ENCODE data around the gene CRACDL. TPM values are rescaled to one million over a fixed set of nuclear protein-coding genes. Genes with fewer than 3 reads are reported as not detected.

The CRACDL gene
- total RNA-seq, 1 experiment from 2014 or later, result 2.4 TPM

DNA sequence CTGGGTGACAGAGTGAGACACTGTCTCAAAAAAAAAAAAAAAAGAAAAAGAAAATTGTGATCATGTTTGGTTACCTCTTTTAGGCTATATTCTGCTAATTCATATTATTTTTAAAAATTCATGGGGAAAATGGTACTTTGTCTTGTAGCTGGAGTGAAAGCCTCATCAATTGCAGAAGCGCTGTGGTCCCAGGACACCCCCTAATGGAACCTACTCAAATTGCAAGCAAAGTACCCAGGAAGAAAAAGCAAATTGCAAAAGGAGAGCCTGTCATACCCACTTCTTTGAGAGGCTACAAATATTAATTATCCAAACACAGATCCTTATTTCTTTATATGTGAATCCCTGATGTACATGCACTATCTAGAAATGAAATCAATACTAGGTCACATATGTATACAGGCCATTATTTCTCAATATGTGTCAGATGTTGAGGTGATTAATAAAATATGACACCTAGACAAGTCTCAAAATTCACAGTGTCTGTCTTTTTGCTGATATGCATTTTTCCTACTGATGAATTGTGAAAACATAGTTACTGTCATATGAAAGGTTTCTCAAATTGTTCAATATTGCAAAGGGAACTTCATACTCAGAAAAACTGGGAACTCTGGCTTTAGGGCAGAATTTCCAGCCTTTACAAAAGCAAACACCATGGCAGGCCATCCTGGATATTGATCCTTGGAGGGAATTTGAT is 12.6 kb downstream of the CRACDL start:
- Histone ChIP-seq H3K36me3 (ENCODE audit: control insufficient read depth, insufficient read depth, low read length) (no peaks in the 10 kb centered on the region), H3K9me3 (ENCODE audit: control insufficient read depth, insufficient read depth, low read depth, low read length) (no peaks in the 10 kb centered on the region), H3K4me3 (ENCODE audit: low read depth in 2 of 2, low read length in 2 of 2) (no peak overlapping the region), H3K27ac (ENCODE audit: low read length) (no peak overlapping the region), H3K27me3 (ENCODE audit: control insufficient read depth, insufficient read depth, low read length) (no peaks in the 10 kb centered on the region), H3K4me1 (ENCODE audit: control insufficient read depth, insufficient read depth, low read length) (no peaks in the 10 kb centered on the region; the same call in 1 of the 2 replicates)
- no peak for DNase-seq (ENCODE audit: low read depth, low spot score)
- no TSS peak for BruUV-seq (replicated peaks)
- in situ Hi-C loops (cut with HindIII; ENCODE audit: low pct_unique_long_range_greater_than_20kb, low sequenced_read_pairs), result no loop called here
- intact Hi-C loops (cut with micrococcal nuclease; ENCODE audit: unreplicated experiment), result no loop called here
- ChIA-PET POLR2A (no interaction called here), CTCF (no interaction called here)
- TF ChIP-seq, protein P1, sequence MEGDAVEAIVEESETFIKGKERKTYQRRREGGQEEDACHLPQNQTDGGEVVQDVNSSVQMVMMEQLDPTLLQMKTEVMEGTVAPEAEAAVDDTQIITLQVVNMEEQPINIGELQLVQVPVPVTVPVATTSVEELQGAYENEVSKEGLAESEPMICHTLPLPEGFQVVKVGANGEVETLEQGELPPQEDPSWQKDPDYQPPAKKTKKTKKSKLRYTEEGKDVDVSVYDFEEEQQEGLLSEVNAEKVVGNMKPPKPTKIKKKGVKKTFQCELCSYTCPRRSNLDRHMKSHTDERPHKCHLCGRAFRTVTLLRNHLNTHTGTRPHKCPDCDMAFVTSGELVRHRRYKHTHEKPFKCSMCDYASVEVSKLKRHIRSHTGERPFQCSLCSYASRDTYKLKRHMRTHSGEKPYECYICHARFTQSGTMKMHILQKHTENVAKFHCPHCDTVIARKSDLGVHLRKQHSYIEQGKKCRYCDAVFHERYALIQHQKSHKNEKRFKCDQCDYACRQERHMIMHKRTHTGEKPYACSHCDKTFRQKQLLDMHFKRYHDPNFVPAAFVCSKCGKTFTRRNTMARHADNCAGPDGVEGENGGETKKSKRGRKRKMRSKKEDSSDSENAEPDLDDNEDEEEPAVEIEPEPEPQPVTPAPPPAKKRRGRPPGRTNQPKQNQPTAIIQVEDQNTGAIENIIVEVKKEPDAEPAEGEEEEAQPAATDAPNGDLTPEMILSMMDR (IDR thresholded peaks at IDR 0.05), result no peak
- TF ChIP-seq POLR2AphosphoS5 (IDR thresholded peaks at IDR 0.05; ENCODE audit: low read depth, low read length), result no peak
- no peak for ATAC-seq

DNA sequence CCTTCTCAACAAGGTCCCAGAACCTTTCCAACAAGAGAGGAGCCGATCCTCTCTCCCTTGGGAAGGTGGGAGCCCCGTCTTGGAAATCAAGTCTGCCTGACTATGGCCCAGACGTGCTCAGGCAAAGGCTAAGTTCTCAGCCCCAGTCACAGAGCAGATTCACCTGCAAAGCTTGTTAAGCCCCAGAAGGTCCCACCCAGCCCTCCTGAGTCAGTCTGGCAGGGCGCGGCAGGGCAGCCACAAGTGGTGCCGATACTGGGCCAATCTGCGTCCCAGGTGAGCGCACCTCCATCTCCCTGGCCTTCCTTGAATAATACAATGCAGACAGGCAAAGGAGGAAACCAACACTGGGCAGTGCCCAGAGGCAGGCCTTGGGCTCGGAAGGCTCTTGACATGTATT is 15.0 kb downstream of the CRACDL start:
- no peak; the same call in 1 of the 2 replicates for ATAC-seq
- H3K27me3 ChIP-seq (ENCODE audit: control insufficient read depth, insufficient read depth, low read length), result no peaks in the 10 kb centered on the region
- ChIA-PET CTCF (no interaction called here), POLR2A (no interaction called here)
- no peak overlapping the region for H3K27ac ChIP-seq (ENCODE audit: low read length)
- TF ChIP-seq, protein P2, sequence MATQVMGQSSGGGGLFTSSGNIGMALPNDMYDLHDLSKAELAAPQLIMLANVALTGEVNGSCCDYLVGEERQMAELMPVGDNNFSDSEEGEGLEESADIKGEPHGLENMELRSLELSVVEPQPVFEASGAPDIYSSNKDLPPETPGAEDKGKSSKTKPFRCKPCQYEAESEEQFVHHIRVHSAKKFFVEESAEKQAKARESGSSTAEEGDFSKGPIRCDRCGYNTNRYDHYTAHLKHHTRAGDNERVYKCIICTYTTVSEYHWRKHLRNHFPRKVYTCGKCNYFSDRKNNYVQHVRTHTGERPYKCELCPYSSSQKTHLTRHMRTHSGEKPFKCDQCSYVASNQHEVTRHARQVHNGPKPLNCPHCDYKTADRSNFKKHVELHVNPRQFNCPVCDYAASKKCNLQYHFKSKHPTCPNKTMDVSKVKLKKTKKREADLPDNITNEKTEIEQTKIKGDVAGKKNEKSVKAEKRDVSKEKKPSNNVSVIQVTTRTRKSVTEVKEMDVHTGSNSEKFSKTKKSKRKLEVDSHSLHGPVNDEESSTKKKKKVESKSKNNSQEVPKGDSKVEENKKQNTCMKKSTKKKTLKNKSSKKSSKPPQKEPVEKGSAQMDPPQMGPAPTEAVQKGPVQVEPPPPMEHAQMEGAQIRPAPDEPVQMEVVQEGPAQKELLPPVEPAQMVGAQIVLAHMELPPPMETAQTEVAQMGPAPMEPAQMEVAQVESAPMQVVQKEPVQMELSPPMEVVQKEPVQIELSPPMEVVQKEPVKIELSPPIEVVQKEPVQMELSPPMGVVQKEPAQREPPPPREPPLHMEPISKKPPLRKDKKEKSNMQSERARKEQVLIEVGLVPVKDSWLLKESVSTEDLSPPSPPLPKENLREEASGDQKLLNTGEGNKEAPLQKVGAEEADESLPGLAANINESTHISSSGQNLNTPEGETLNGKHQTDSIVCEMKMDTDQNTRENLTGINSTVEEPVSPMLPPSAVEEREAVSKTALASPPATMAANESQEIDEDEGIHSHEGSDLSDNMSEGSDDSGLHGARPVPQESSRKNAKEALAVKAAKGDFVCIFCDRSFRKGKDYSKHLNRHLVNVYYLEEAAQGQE (IDR thresholded peaks at IDR 0.05; ENCODE audit: insufficient read depth in 1 of 2, low read depth in 2 of 2, low read length in 1 of 2), result no peak
- no peak for TF ChIP-seq POLR2AphosphoS5 (IDR thresholded peaks at IDR 0.05; ENCODE audit: low read depth, low read length)
- no peak for TF ChIP-seq TCF7L2 (IDR thresholded peaks at IDR 0.05; ENCODE audit: low read depth, low read length)
- TF ChIP-seq, protein P1 (IDR thresholded peaks at IDR 0.05), result no peak
- no peak for TF ChIP-seq SIN3A (IDR thresholded peaks at IDR 0.05; ENCODE audit: borderline replicate concordance, insufficient read depth, low read depth, low read length)
- no peak overlapping the region for H3K4me3 ChIP-seq (ENCODE audit: low read depth in 2 of 2, low read length in 2 of 2)
- intact Hi-C loops (cut with micrococcal nuclease; ENCODE audit: unreplicated experiment), result no loop called here
- no TSS peak for BruUV-seq (replicated peaks)
- no peaks in the 10 kb centered on the region for H3K9me3 ChIP-seq (ENCODE audit: control insufficient read depth, insufficient read depth, low read depth, low read length)
- H3K36me3 ChIP-seq (ENCODE audit: control insufficient read depth, insufficient read depth, low read length), result no peaks in the 10 kb centered on the region
- DNase-seq (ENCODE audit: low read depth, low spot score), result no peak
- in situ Hi-C loops (cut with HindIII; ENCODE audit: low pct_unique_long_range_greater_than_20kb, low sequenced_read_pairs), result no loop called here
- H3K4me1 ChIP-seq (ENCODE audit: control insufficient read depth, insufficient read depth, low read length), result peaks cover 4% of the 10 kb centered on the region; the same call in 1 of the 2 replicates

Measured in Panc1 (cell line).